SH-SY5Y (cell line): ENCODE results near the gene CAMKMT.

ENCODE experiments used
- GATA2 ChIP-seq: IDR thresholded peaks from 2 replicates; pipeline ENCODE4 v1.6.1; 2011; ENCODE audit warnings: mild to moderate bottlenecking, low read depth, low read length
- GATA3 ChIP-seq: IDR thresholded peaks from 2 replicates; pipeline ENCODE4 v1.6.1; 2011; ENCODE audit warnings: low read depth, mild to moderate bottlenecking, low read length, moderate library complexity

GRCh38 chr2:44655401-44655864 is 293.7 kb downstream of the CAMKMT start:
- TF ChIP-seq GATA2 (no peak), GATA3 (no peak)
